Measurements from ENCODE around the gene ATG7.

GRCh38 chr3:11391174-11391879 is 119.1 kb downstream of the ATG7 start:
- TF ChIP-seq CTCF (IDR thresholded peaks at IDR 0.05): no peak
- TF ChIP-seq POLR2A (IDR thresholded peaks at IDR 0.05): no peak

All from uterus (tissue), 2 donors.